HTR-8/SVneo (cell line): ENCODE data around the gene C11orf16.
"Not testable (repeated sequence)": the region's sequence is repeated elsewhere in the genome, so short reads cannot be mapped to it uniquely, and the experiment has no call there.

Experiments
- DNase-seq: peaks from one replicate; pipeline ENCODE4 v3.0.0; 2011; ENCODE audit warnings: low spot score, mixed read lengths; ENCODE audit not compliant: insufficient read length
- FAIRE-seq: peaks from 2 replicates; lab custom pipeline; 2011; peaks lifted over from hg19 to GRCh38; lab: Jason Lieb, UNC

Gene C11orf16

GRCh38 chr11:8932564-8933180 is at the start of gene C11orf16:
C11orf16 (minus strand) TSS chr11:8932947; CDS start chr11:8932308, 639 bp downstream.
- DNase-seq, result no peak
- no peak for FAIRE-seq

GRCh38 chr11:8980485-8980884 is 47.7 kb upstream of the C11orf16 start:
- no peak for DNase-seq
- FAIRE-seq, result no peak

- not testable (repeated sequence) for FAIRE-seq, DNase-seq
Observed at GRCh38 chr11:8979365-8979764, 46.6 kb upstream of the C11orf16 start.

- FAIRE-seq, result no peak
- no peak for DNase-seq
Observed at GRCh38 chr11:8973121-8973520, 40.4 kb upstream of the C11orf16 start.

GRCh38 chr11:8971924-8972316 is 39.2 kb upstream of the C11orf16 start:
- no peak for DNase-seq
- no peak for FAIRE-seq

- DNase-seq (no peak), FAIRE-seq (no peak)
Observed at GRCh38 chr11:8971196-8971923, 38.6 kb upstream of the C11orf16 start.

- DNase-seq (no peak), FAIRE-seq (no peak)
Observed at GRCh38 chr11:8967184-8967583, 34.4 kb upstream of the C11orf16 start.

GRCh38 chr11:8964324-8965320 is 31.9 kb upstream of the C11orf16 start, which contains the start of gene TMEM9B:
TMEM9B (minus strand) TSS chr11:8964442; CDS start chr11:8964313, 129 bp downstream.
- DNase-seq (peak; percentile 91), FAIRE-seq (peak; percentile 84)

GRCh38 chr11:8963569-8964323 is 31.0 kb upstream of the C11orf16 start:
- DNase-seq (peak; percentile 81), FAIRE-seq (peak; percentile 44)

GRCh38 chr11:8962841-8963240 is 30.1 kb upstream of the C11orf16 start:
- no peak for FAIRE-seq

GRCh38 chr11:8961401-8961800 is 28.7 kb upstream of the C11orf16 start:
- no peak for FAIRE-seq
- DNase-seq, result no peak

More at GRCh38 chr11:8962841-8963240, 30.1 kb upstream of the C11orf16 start:
- DNase-seq, result no peak

GRCh38 chr11:8959546-8960166 is 26.9 kb upstream of the C11orf16 start:
- FAIRE-seq (no peak), DNase-seq (peak; percentile 81)

- no peak for FAIRE-seq
- no peak for DNase-seq
Observed at GRCh38 chr11:8956860-8957259, 24.1 kb upstream of the C11orf16 start.

- no peak for DNase-seq
- no peak for FAIRE-seq
Observed at GRCh38 chr11:8948886-8949285, 16.1 kb upstream of the C11orf16 start.

- no peak for FAIRE-seq
Observed at GRCh38 chr11:8947230-8947943, 14.6 kb upstream of the C11orf16 start.

GRCh38 chr11:8942518-8943066 is 9.8 kb upstream of the C11orf16 start, which contains the start of gene ASCL3:
ASCL3 (minus strand) TSS chr11:8943016; CDS start chr11:8938161, 4,855 bp downstream.
- no peak for FAIRE-seq

More at GRCh38 chr11:8947230-8947943, 14.6 kb upstream of the C11orf16 start:
- no peak for DNase-seq

GRCh38 chr11:8941341-8942103 is 8.8 kb upstream of the C11orf16 start:
- DNase-seq (no peak), FAIRE-seq (no peak)

More at GRCh38 chr11:8942518-8943066, 9.8 kb upstream of the C11orf16 start, which contains the start of gene ASCL3:
- DNase-seq, result no peak
